Peyer's patch (tissue), 4 donors: ENCODE data around the gene GLUD1.

ENCODE experiments used
- POLR2A ChIP-seq, 2 donors: fragments of 450-650 bp; IDR thresholded peaks; one replicate each; pipeline ENCODE4 v1.5.1; 2017; ENCODE audit warnings: antibody characterized with exemption in 2 of 2, mild to moderate bottlenecking in 2 of 2, moderate library complexity in 2 of 2
- TF ChIP-seq, protein P1 (sequence below), 6 experiments: fragments of 450-650 bp in 4 of 6; fragments of 200-600 bp in 2 of 6; sonication (generic) in 1 of 6; IDR thresholded peaks; one replicate each; pipeline ENCODE4 v1.5.1; 2017 to 2019; ENCODE audit warnings: antibody characterized with exemption in 6 of 6, mild to moderate bottlenecking in 3 of 6, moderate library complexity in 1 of 6

DNA sequence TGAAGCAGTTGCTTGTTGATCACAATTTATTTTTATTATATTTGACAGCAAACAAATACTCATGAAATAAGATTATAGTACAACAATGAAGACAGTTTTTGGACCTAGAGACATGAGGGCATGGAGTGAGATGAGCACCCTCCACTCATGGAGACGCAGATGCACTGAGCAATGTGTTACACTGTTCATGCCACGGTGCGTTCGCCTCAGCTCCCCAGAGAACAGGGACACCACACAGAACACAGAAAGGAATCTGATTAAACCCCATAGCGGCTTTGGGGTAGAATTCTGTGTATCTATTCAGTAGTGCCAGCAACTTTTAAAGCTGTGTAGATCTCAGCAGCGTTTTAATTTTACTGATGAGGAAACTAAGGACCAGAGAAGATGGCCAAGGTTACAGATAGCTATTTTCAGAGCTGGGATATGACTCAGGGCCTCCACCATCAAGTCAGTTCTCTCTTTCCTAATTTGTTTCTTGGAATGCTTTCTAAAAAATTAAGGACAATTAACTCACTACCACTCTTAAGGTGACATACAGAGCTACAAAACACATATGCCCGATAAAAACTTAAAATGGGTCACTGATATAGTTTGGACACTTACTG lies 41.0 kb downstream of the GLUD1 start:
- TF ChIP-seq, protein P1, sequence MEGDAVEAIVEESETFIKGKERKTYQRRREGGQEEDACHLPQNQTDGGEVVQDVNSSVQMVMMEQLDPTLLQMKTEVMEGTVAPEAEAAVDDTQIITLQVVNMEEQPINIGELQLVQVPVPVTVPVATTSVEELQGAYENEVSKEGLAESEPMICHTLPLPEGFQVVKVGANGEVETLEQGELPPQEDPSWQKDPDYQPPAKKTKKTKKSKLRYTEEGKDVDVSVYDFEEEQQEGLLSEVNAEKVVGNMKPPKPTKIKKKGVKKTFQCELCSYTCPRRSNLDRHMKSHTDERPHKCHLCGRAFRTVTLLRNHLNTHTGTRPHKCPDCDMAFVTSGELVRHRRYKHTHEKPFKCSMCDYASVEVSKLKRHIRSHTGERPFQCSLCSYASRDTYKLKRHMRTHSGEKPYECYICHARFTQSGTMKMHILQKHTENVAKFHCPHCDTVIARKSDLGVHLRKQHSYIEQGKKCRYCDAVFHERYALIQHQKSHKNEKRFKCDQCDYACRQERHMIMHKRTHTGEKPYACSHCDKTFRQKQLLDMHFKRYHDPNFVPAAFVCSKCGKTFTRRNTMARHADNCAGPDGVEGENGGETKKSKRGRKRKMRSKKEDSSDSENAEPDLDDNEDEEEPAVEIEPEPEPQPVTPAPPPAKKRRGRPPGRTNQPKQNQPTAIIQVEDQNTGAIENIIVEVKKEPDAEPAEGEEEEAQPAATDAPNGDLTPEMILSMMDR (IDR thresholded peaks at IDR 0.05) = no peak
- no peak for TF ChIP-seq POLR2A (IDR thresholded peaks at IDR 0.05)
